GM21619 (cell line): ENCODE measurements around the gene EXPH5.

Experiments
- ATAC-seq: cut with Tn5 transposase; IDR thresholded peaks from one replicate; pipeline ENCODE4 v1.9.1; 2021; ENCODE audit not compliant: unreplicated experiment

Gene EXPH5

DNA sequence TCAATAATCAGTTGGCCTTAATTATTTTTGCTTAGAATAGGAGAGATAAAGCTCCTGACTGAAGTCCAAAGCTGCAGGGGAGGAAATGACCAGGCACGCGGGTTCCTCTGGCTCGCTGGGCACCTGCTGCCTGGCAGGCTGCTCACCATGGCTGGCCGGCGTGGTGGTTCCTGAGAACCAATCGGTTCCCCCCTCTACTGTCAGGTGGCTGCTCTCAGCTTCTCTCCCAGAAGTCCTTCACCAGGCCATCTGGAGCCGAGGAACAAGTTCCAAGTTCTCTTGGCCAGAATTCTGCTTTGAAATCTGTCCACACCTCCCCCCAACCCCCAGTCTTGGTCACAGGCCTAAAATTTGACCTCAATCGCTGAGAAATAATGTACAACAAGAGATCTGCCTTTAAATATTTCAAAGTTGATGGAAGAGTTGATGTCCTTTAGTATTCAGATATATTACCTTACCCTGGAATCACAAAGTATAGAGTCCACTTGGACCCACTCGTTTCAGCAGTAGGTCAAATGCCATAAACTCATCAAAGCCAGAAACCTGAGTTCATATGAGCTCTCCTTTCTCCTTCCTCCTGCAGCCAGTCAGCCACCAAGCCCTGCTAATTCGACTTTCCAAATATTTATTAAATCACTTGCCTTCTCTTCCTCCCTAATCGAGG, 25.2 kb downstream of the EXPH5 start:
- ATAC-seq: no peak

DNA sequence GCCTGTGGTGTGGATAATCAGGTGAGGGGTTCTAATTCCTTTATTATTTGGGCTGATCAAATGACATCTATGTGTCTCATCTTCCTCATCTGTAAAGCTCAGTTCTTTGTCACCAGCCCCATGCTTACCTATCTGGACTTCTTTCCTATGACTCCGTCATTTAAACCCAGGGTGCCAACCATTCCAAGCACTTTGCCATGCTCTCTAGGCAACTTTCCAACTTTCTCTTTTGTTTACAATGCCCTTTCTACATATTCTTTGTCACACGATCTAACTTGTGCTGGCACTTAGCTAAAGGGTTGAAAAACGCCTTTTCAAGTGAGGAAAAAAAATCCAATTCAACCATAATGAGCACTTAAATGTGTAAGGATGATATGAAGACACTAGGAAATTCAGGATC, 27.9 kb downstream of the EXPH5 start:
- no peak for ATAC-seq

DNA sequence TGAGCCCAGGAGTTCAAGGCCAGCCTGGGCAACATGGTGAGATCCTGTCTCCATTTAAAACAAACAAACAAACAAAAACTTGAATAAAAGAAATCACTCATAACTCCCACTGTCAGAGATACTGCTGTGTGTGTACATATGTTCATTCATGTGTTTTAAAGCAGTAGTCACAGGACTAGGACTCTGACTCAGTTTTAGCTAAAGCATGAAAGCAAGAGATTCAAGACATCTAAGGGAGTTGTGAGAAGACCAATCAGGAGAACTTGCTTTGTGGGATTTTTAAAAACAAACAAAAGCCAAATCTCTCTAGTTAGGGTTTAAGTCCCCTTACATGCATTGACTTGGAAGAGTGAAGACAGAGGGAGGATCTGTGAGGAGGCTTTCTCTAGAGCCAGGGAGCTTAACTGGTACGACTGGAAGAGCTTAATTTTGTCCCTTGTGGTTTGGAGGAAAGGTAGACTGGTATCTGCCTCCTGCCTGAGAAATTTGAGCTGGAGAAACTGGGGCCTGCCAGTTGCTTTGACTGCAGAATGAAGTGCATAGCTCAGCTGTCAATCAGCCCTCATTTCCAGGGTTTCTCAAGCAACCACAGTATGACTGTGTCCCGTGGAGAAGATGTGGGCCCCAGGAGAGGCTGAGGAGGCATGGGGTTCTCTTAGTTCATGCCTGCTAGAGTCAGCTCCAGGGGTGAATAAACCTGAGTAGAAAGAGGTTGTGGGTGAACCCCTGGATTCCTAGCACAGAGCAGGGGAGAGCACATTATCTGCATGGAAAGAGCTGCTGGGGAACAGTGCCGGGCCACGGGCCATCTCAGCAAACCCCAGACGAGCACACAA, 30.6 kb downstream of the EXPH5 start:
- ATAC-seq: no peak

DNA sequence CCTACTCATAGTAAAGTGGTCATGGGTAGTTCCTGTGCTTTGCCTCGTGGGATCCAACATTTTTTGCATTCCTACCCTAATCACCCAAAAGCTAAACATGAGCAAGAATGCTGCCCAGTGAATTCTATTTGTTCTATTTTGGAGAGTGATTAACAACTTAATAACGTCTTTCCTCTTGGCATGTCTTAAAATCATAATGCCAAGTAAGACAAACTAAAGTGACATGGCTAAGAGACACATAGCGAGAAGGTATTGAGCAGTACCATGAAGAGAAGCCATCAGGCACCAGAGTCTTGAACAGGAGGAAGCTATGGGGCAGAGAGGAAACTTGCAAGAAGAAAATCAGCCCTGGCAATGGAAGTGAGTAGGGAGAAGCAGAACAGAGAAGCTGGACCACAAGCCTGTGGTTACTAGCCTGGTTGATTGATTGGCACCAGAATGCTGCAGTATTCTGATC, 32.0 kb downstream of the EXPH5 start:
- ATAC-seq: no peak

DNA sequence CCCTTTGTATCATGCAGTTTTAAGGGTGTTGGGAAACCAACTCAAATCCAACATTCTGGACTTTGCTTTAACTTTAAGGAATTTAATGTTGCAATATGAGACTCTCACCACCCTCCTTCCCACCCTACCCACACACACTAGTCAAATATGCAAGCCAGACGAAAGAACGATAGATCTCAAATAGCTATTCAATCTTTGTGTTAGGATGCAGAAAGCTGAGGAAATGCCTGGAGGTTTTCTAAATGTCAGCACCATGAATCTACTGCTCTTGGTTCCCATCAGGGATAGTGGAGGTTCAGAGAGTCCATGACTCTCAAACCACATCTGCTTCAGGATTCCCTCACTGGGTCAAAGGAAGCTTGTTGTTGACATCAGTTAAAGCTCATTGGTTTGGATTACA, 33.7 kb downstream of the EXPH5 start:
- ATAC-seq: no peak

DNA sequence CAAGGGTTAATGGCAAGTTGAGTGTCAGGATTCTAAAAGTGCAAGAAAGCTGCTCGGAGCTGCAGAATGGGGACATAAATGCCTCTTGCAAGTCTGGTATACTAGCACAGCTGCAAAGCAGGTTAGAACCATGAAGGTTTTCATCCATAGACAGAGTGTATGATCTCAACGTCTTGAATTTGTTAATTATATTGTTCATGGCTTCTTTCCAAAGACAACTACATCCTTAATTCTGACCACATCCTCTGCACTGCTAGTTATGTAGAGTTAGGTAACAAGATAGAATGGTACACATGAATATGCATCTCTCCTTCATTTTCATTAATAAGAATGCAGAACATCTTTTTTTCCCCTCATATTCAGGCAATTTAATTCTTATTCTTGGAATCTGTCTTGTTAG, 34.2 kb downstream of the EXPH5 start:
- ATAC-seq: no peak

DNA sequence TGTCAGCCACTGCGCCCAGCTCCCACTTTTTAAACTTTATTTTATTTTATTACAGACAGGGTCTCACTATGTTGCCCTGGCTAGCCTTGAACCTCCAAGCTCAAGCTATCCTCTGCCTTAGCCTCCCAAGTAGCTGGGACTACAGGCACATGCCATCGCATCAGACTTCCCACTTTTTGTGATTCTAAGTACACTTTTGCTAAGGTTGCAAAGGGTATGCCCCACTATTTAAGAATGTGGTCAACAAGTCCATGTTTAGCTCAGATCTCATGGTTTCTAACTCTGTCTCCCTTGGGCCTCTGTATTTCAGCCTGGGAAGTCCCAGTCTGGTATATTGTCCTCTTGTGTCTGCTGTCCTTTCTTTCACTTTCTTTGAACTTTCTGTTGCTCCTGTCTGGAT, 35.3 kb downstream of the EXPH5 start:
- peak; percentile 89 for ATAC-seq

DNA sequence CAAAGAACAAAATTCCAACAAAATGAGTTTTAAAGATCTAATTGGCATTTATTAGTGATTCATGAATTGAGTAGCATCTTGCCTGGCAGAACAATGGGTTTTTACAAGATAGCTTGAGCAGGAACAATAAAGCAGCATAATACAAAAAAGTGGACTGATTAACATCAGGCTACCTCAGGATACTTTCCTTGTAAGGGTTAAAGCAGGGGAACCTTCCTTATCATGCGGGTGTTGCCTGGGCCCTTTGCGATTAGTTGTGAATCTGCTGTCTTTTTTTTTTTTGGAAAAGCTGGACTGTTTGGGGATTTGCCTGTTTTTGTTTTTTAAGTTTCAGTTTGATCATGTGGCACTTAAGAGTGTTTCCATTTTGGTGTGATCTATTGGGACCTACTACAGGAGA, 37.5 kb downstream of the EXPH5 start:
- no peak for ATAC-seq

DNA sequence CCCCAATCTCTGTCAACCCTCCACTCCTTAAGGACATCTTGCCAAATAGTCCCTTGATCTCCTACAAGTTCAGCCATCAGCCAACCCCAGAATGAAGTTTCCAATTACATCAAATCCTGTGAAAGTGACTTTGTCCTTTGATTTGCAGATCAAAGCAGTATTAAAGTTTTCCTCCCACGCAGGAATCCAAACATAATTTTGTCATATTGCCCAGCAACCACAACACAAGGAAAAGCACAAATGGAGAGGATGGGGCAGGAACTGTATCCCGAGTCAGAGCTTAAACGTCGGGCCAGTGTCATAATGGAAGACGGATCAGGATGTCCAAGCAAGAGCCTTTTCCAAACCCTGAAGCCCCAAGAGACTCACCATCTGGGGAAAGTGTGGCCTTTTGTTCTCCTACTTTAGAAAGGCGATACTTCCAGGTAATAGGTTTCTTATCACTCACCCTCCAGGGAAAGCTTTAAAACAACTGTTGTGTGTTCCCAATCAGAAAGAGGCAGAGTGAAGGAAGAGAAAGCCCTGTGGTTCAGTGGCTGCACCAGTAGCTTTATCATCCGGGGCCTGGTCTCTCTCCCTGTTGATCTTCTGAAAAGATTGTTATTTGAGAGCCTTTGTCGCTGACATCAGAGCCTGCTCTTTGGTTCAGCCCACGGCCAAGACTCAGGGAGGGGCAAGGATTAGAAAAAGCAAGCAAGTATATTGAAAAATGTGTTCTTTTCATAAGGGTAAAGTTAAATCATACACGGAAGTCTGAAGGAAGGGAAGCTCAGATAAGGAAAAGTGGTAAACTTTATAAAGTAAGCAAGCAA, 41.7 kb downstream of the EXPH5 start:
- ATAC-seq: no peak

DNA sequence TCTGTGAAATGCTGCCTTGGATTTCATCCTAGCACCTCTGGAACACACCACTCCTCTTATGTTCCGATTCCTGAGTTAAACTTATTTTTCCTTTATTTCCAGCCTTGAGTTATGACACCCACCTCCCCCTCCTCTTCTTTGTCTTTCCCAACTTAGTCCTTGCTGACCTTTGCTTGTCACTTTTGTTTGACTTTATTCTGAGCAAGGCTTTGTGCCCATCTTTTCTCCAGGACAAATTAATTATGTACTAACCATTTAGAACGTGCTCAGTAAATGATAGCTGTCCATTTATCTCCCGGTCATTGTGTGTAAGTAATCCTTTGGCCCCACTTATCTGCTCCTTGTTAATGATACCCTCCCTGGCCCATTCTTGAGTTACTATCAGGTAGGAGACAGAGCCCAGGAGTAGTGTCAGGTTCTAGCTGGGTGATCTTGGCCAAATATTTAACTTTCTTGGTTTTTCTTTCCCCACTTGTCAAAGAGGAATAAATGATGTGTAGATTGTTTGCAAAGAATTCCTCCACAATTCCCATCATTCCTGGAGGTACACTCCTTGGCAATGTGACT, 44.2 kb downstream of the EXPH5 start:
- ATAC-seq: no peak

DNA sequence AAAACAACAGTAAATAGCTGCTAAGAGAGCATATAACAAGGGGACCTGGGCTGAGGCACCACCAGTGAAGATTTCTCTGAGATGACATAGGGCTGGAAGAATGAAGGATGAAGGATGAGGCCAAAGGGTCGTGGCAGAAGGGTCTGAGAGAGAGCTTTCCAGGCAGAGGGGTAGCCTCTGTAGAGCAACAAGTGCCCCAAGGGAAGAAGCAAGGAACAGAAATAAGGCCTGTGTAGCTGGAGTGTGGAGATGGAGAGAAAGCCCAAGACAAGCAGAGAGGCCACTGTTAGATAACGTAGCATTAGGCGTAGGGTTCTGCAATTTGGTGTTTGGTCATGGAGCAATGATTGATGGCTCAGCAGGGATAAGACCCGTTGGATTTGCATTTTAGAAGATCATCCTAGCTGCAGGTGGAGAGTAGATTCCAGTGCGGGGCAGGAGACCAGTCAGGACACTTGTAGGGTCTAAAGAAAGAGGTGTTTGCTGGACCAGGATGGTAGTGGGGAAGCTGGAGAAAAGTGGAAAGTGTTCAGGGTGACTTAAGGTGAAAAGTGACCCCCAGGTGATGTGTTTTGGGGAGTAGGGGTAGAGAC, 47.6 kb downstream of the EXPH5 start:
- no peak for ATAC-seq

DNA sequence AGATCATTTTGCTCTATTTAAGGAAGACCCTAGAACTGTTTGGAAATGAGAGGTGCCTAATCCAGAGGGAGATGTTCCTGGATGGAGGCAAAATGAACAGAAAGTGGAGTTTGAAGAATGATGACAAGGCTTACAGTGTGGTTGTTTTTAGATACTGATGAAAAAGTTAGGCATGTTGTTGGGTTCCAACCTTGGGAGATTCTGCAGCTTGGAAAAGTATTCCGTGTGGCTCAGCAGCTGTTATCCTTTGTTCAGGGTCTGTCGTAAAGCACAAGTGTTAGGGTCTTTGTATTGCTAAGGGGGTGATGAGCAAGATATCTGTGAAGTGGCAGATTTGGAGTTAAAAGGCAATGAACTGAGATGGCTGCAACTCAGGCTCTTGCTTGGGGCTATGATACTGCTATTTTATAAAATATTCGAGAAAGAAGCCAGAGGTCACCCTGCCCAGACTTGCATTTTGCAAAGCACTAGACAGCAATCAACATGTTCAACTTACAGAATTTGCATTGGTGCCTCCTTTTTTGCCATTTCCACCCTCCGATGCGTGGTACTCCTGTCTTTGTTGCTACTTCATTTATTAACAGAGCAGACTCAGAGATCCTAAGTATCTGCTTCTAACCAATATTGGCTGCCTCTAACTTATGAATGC, 50.1 kb downstream of the EXPH5 start:
- ATAC-seq: no peak

DNA sequence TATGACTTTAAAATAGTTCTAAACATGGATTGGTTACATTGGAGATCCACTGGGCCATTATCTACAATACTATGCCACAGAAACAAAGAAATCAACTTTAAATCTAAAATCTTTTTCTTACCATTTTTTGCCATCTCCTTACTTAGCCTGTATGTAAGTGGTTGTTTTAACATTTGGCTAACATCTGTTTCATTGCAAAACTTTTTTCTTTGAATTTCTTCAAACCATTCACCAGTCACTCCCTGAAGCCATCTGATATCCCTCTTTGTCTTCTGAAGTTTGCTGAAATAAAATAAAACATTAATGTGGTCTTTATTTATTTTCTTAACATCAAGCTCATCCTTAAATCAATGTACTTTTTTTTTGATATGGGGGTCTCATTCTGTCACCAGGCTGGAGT, 52.0 kb downstream of the EXPH5 start:
- ATAC-seq: no peak

DNA sequence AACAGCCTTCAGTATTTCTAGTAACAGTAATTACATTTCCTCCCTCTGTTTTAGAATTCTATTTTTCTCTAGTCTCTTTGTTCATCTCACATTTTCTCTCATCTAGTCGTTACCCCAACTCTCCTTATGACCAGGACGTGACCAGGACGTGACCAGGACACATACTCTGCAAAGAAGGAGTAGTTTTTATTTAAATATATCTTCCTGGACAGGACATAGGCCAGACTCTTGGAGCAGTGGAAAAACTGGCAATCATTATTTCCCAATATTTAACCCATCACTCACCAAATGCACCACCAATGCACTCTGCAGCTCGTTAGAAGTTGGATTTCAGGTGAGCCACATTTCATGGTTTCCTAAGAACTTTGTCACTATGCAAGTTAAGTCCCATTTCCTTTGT, 55.1 kb downstream of the EXPH5 start:
- no peak for ATAC-seq

DNA sequence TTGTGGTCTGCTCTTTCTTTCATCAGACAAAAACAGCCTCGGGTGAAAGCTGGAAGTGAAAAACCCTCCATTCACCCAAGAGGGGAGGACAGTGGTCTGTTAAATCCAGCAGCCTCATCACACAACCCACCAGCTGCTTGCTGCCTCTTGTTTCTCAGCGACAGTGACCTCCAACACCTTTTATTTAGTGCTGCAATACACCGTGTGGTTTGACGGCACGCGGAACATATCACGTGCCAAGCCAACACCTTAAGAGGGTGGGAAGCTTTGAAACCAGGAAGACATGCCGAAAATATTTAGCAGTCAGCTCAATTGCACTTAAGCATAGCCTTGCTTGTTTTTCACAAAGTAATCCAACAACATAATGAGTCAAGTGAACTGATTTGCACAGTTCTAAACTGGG, 55.5 kb downstream of the EXPH5 start:
- ATAC-seq: no peak

DNA sequence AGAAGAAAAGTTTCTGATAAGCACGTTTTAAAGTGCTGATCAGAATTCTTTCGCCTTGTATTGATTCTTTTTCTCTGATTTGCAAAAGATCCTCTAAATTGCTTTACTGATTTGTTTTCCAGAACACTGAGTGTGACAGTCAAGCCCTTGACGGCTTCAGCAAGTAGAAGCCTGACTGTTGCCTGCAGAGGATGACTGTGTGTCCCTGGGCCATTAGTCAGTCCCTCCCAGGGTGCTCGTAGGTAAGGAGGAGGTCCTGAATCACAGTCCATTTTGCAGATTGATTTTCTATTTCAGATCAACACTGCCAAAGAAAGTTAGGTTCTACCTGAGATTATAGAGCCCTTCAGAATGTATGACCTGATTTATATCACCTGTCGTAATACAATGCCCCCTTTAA, 56.8 kb downstream of the EXPH5 start:
- no peak for ATAC-seq

DNA sequence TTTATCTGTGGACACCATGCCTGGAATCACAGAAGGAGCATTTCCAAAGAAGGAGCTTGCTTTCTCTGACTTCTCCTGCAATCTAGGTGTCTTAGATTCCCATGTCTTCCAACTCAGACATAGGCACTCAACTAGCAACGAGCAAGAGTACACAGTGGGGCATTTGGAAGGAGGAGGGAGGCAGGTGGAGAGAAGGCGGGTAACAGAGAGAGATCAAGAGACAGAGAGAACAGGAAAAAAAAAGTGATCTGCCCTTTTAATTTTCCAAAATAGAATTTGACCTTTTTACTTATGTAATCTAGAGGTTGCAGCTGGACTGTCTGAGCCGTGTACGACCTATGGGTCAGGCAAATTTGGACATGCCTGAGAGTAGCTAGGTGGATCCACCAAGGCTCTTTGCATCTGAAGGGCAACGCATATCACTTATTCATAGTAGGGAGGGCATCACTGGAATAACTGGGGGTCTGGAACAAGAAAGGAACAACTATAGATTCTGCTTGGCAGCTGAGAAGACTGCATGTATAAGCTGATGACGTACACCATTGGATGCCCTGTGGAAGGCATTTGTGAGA, 58.1 kb downstream of the EXPH5 start:
- ATAC-seq: no peak

DNA sequence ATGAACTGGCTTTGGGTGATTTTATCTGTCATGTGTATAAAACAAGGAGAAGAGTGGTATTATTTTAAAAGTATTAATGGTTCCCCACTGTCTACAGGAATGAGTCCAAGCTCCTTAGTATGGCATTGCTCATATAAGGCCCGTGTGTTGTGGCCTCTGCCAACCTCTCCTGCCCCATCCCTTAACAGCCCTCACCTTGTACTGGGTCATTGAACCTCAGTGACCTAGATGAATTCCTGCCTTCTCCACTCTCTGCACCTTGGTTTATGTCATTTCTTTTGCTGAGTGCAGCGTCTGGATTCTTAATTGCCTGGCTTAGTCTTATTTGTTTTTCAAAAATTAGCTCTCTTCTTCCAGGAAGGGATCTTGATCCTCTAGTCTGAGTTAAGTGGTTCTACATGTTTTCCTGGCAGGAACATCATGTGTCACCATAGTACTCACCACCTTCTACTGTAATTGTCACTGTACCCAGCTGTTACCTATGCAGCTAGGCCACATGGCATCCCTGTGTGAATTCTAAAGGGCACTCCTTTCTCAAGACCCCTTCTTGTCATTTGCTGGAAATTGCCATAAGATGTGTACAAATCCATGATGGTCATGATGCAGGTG, 59.2 kb downstream of the EXPH5 start:
- ATAC-seq: no peak

DNA sequence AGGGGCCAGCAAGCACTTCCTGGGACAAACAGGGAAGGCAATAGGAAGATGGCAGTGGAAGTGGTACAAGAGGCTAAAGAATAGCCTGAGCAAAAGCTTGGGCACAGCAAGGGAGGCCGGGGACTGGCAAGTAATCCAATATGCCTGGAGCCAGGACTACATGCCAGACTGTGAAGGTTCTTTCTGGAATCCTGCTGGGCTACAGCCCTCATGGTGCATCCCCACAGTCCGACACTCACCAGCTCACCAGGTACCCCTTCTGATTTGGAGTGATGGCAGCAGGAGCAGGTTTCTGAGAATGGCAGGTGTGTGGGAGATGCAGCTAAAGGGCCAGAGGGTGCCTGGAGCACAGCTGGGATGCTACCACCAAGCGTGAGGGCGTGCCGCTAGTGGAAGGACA, 63.1 kb downstream of the EXPH5 start:
- ATAC-seq: no peak

DNA sequence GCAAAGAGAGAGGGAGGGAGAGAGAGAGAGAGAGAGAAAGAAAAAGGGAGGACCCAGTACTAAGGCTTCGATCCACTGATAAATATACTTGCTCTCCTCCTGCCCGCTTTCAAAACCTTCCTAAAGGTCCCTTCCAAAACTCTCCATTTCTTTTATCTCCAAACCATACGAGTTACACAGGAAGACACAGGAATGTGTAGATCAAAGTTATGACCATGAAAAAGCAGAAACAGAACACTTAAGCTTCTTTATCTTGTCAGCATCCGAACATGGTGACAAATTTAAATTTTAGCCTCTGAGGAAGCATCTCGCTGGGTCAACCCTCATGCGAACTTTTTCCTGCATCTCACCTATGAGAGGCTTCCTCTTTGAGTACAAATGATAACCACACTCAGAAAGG, 66.2 kb downstream of the EXPH5 start:
- no peak for ATAC-seq
